SH-SY5Y (cell line): ENCODE results near the gene HES1.

Experiments
- GATA2 ChIP-seq: IDR thresholded peaks from 2 replicates; pipeline ENCODE4 v1.6.1; 2011; ENCODE audit warnings: mild to moderate bottlenecking, low read depth, low read length
- GATA3 ChIP-seq: IDR thresholded peaks from 2 replicates; pipeline ENCODE4 v1.6.1; 2011; ENCODE audit warnings: low read depth, mild to moderate bottlenecking, low read length, moderate library complexity

DNA sequence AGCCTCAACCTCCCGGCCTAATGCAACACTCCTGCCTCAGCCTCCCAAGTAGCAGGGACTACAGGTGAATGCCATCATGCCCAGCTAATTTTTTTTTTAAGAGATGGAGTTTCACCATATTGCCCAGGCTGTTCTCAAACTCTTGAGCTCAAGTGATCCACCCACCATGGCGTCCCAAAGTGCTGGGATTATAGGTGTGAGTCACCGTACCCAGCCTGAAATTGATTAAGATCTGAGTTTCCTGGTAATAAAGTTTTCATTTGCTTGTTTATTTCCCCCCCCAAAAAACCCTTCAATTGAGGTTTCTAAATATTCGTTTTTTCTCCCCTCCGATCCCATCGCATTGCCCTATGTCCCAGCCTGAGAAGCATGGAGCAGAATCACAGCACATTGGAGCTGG, 39.0 kb downstream of the HES1 start:
- TF ChIP-seq GATA3 (no peak), GATA2 (no peak)
